GM15510 (cell line): ENCODE measurements around the gene ABCC11.

Source experiments
- POLR2A ChIP-seq: IDR thresholded peaks from 3 replicates; pipeline ENCODE4 v1.6.1; 2011; ENCODE audit warnings: borderline replicate concordance; ENCODE audit not compliant: insufficient read length; ENCODE audit errors: extremely low read depth

ABCC11 gene

DNA sequence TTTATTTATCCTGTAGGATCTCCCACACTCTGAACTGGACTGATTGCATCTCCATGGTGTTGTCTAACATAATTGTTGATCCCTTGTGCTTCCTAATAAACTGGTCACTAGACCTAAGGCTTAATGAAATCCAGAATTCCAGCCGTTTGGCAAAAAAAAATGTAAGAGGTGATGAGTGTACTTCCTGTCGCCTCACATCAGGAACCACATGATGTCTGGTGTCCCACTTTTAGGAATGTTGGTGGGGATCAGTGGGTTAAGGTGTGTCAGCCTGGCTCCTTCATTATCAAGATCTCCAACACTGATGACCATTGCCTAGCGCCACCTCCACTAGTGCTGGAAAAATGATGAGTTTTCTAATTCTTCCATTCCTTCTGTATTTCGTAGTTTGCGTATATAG lies 21.9 kb downstream of the ABCC11 start:
- no peak for TF ChIP-seq POLR2A

DNA sequence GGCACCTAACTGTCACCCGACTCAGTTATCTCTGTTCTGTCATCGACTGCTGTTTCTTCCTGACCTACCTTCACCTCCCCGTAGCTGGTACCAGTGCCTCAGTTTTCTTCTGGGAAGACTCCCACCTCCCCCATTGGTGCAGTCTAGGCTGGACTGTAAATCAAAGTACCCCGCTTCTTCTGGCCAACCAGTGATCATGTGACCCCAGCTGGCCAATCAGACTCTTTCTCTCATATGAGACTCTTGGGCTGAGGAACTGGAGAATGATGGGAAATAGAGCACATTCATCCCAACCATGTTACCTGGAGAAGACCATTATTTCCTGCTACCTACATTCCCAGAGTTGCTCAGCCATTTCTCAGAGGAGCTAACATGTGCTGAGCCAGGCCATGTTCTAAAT lies 23.8 kb downstream of the ABCC11 start:
- TF ChIP-seq POLR2A, result no peak

DNA sequence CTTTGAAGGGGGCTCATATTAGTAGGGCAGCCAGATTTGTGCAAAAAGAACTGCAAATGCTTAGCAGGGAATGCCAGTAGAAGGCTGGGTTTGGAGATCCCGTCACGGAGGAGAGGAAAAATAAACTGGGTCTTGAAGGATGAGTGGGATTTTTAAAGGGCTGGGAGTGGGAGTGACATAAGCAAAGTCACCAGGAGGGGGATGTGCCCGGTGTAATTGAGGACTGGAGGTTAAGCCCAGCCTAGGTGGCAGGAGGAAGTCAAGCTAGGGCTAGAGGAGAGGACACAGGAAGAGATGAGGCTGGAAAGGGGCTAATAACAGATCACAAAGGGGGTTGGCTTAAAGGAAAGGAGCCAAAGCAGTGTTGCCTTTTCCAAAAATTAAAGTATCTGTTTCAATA lies 26.4 kb downstream of the ABCC11 start:
- TF ChIP-seq POLR2A, result no peak

DNA sequence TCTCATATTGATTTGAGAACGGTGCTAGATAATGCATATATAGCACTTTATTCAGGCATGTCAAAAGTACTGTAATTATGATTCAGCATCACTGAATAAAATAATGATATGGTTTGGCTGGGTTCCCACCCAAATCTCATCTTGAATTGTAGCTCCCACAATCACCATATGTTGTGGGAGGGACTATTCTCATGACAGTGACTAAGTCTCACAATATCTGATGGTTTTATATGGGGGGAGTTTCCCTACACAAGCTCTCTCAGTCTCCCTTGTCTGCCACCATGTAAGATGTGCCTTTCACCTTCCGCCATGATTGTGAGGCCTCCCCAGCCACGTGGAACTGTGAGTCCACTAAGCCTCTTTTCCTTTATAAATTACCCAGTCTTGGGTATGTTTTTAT lies 28.9 kb downstream of the ABCC11 start:
- TF ChIP-seq POLR2A, result no peak

DNA sequence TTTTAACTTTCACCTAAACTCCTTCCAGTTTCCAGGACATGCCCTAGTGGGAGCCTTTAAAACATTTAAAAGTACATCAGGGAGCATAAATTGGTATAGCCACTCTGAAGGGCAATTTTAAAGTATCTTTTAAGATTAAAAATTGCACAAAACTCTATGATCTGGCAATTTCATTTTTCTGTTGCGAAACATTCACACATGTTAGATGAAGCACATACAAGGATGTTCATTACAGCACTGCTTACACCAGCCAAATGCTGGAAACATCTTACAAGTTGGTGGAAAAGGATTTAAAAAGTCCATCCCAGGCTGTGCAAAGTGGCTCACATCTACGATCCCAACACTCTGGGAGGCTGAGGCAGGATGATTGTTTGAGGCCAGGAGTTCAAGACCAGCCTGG lies 29.6 kb downstream of the ABCC11 start:
- no peak for TF ChIP-seq POLR2A

DNA sequence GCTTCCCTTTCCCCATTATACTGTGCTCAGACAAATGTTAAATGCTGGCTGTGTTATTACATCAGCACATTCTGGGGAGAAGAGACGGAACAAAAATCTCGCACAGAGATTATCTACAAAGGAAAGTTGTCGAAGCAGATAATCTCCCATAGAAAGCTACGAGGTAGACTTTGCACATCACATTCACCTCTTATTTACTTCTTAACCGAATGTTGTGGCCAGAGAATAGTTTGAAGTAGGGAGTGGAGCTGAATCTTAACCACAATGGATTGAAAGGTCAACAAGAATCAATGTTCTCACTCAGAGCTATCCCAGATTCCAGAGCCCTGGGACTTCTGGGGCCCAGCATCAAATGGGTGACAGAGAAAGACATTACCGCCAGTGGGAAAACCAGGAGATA lies 31.6 kb downstream of the ABCC11 start:
- no peak for TF ChIP-seq POLR2A

DNA sequence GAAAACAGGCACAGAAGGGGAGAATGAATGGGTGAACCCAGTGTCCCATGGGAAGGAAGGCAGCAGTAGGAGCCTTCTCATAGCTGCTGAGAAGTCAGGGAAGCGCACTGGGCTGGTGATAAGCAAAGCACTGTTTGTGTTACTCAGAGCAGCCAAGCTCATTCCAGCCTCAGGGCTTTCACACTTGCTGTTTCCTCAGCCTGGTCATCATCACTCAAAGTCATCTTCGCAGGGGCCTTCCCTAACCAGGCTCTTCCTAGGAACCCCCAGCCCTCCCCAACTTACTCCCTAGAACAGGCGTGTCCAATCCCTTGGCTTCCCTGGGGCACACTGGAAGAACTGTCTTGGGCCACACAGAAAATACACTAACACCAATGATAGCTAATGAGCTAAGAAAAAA lies 35.3 kb downstream of the ABCC11 start:
- TF ChIP-seq POLR2A, result no peak

DNA sequence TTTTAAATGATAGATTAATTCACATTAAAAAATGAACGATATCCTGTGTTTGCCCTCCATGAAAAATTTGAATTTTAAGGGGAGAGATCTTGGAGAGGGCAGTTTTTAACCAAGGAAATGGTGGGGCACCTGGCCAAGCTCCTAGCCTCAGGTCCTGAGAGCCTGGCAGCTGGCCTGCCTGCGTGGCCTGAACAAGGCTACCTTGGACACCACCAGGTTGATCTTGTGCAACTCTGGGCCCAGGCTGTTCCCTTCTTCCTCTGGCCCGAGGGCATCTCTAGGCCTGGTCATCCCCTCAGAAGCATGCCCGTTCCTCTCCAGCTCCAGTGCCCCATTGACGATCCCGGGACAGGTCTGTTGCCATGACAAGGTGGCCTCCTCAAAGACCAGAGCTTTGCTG lies 36.6 kb downstream of the ABCC11 start:
- no peak for TF ChIP-seq POLR2A

DNA sequence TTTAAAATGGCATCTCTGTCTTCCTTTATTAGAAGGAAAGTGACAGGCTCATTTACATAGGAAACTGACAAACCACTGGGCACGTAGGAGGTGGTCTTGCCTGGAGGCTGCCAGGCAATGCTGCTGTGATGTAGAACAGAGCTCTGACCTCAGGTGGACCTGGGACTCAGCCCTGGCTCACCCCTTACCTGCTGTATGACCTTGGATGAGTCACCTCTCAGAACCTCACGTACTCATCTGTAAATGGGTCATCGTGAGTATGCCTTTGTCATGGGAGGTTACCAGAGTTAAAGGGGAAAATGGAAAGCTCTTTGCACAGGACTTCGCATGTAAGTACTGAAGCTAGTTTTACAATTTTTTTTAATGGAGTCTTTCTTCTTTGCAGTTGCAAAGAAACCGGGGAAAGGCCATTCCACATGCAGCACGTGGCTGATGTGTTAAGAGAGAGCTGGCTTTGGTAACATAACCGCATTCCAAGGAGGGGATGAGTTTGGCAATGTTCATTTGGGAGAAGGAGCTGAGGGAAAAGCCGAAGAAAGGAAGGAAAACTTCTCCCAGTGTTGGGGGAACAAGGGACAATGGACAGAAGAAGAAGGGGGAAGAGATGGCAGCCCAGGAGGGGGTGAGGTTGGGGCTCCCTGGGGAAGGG lies 40.6 kb downstream of the ABCC11 start:
- TF ChIP-seq POLR2A, result no peak

DNA sequence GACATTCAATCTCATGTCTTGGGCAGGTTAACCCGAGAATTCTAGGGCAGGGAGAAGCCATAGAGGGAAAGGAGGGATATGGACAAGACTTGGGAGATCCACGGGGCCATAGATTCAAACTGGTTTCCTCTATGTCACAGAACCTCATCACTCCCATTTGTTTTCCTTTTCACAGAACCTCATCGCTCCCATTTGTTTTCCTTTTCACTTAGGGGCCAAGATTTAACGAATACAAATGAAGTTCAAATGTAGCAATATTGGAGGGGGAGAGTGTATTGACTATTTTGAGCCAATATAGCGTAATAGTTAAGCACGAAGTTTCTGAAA lies 42.6 kb downstream of the ABCC11 start:
- TF ChIP-seq POLR2A, result no peak

DNA sequence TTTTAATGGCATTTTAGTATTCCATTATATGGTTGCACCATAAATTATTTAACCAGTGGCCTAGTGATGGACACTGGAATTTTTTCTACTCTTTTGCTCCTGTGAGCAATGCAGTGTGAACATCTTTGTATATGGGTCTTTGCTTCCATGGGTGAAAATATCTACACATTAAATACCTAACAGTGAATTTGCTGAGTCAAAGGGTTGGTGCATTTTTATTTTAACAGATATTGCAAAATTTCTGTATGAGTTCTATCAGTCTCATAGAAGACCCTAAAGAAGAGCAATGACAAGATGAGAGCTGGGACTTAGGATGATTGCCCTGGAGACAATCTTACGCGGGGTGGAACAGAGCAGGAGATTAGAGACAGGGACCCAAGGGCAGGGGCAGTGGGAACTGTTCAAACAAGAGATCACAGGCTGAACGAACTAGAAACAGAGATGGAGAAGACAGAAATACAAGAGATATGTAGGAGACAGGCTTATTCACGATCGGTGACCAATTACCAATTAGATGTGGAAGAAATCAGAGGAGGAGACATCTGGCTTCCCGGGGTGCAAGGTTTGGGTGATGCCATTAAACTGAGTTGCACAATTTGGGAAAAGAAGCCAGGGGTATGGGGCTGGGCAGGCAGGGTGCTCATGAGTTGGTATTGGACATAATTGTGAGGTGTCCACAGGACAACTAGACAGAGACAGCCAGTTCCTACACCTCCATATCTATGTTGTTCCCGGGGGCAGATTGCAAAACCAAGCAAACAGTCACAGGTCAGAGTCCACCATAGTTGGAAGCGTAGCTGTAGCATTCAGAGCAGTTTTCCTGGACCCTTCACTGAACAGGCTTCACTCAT lies 43.1 kb downstream of the ABCC11 start:
- TF ChIP-seq POLR2A, result no peak

DNA sequence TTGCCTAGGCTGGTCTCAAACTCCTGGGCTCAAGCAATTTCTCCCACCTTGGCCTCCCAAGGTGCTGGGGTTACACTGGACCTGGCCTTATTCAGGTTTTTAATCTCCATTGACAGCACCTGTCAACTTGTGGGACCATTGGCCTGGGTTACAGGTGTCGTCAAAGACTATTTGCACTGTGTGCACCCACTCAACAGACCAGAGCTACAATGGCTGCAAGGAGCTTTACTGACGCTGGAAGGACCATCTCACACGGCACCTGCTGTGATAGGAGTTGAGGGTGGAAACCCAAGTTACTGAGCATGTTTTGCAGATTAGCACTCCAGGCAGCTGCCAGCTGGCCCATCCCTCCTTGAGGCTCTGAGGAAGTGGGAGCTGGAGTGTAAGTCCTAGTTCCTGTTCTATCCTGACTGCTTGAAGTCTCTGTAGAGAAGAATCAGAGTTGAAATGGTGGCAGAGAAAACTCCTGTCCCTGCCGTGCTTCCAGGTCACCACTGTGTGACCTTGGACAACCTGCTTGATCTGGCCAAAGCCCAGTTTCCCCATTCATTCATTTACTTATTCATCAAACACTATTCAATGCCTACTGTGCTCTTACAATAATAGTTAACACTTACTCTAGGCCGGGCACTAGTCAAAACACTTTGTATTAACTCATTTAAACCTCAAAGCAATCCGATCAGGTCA lies 45.7 kb downstream of the ABCC11 start:
- no peak for TF ChIP-seq POLR2A

DNA sequence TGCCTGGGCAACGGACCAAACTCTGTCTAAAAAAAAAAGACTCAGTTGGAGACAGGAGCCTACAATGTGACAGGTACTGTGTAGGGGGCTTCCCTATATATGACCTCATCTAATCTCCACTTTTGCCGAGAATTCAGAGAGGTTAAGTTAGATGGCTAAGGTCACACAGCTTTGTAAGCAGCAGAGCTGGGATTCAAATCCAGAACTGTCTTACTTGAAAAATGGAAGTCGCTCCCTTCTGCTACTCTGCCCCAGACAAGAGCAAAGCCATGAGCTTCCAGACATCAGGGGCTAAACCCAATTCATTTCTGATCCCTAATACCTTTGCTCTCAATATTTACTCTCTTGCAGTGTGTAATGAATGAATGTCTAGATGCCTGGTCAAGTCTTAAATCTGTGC lies 50.0 kb downstream of the ABCC11 start:
- no peak for TF ChIP-seq POLR2A

DNA sequence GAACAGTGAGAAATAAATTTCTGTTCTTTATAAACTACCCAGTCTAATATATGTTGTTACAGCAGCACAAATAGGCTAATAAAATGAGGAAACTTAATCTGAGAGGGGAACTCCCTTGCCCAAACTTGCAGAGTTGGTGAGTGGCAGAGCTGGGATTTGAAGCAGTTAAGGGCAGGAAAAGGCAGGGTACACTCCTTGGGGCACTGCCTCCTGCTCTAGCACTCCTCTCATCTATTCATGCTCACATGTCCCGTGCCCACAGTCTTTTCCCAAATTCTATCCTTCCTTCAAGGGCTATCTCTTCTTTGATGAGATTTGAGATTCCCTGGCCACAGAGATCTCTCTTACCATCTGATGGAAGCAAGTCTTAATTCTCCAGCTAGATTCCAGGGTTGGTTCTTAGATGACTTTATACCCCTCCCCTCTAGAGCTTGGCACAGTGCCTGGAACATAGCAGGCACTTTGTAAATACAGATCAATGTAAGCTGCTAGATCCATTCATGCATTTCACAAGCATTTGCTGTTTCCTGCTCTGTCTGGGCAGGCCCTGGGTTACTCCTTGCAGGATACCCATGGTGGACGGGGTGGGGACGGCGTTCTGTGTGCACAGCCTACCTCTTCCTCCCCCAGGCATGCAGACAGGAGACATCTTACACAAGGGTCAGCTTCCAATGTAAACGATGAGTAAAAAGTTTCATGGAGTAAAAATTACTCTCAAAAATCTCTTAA lies 52.3 kb downstream of the ABCC11 start:
- TF ChIP-seq POLR2A, result no peak

DNA sequence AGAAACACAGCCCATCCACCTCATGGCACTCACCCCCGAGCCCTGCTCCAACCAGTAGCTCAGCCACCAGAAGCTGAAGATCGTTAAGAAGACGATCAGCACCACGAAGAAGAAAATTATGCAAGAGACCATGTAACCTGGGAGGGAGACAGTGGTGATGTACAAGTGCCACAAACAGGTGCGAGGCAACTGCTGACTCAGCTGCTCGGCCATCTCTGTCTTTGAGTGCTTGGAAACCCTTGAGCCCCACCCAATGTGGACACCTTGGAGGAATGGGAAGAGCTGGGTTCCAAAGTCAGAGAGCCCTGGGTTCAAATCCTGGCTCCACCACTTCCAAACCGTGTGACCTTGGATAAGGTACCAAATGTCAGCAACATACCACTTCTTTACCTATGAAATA lies 53.5 kb downstream of the ABCC11 start:
- TF ChIP-seq POLR2A, result no peak
